GM12801 (cell line): ENCODE measurements around the gene IL11RA.

Experiments
- TF ChIP-seq, protein P1 (sequence below): IDR thresholded peaks from one replicate; pipeline ENCODE4 v1.5.1; 2011; ENCODE audit warnings: control low read depth; ENCODE audit not compliant: insufficient read length; ENCODE audit errors: extremely low read depth

IL11RA gene

DNA sequence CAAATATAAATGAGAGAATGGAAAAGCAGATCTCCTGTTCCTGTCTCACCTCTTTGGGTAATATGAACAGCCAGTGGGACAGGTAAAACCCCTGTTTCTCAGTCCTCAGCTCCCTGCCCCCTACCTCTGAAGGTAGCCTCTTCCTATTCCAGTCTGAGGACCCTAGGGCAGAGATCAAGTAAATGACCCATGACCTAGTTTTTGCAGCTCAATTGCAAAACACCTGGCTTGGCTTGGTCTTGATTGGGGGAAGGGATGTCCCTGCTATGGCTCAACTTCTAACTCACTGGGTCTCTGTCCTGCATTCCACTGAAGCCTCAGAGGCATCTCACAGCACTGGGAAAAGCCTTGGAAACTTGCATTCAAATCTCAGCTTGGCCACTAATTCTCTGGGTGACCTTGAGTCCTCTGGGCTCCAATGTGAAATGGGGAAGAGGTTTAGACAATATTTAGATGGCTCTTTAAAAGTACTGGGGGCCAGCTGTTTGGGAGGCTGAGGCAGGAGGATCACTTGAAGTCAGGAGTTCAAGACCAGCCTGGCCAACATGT, 7.1 kb upstream of the IL11RA start:
- TF ChIP-seq, protein P1, sequence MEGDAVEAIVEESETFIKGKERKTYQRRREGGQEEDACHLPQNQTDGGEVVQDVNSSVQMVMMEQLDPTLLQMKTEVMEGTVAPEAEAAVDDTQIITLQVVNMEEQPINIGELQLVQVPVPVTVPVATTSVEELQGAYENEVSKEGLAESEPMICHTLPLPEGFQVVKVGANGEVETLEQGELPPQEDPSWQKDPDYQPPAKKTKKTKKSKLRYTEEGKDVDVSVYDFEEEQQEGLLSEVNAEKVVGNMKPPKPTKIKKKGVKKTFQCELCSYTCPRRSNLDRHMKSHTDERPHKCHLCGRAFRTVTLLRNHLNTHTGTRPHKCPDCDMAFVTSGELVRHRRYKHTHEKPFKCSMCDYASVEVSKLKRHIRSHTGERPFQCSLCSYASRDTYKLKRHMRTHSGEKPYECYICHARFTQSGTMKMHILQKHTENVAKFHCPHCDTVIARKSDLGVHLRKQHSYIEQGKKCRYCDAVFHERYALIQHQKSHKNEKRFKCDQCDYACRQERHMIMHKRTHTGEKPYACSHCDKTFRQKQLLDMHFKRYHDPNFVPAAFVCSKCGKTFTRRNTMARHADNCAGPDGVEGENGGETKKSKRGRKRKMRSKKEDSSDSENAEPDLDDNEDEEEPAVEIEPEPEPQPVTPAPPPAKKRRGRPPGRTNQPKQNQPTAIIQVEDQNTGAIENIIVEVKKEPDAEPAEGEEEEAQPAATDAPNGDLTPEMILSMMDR: no peak

DNA sequence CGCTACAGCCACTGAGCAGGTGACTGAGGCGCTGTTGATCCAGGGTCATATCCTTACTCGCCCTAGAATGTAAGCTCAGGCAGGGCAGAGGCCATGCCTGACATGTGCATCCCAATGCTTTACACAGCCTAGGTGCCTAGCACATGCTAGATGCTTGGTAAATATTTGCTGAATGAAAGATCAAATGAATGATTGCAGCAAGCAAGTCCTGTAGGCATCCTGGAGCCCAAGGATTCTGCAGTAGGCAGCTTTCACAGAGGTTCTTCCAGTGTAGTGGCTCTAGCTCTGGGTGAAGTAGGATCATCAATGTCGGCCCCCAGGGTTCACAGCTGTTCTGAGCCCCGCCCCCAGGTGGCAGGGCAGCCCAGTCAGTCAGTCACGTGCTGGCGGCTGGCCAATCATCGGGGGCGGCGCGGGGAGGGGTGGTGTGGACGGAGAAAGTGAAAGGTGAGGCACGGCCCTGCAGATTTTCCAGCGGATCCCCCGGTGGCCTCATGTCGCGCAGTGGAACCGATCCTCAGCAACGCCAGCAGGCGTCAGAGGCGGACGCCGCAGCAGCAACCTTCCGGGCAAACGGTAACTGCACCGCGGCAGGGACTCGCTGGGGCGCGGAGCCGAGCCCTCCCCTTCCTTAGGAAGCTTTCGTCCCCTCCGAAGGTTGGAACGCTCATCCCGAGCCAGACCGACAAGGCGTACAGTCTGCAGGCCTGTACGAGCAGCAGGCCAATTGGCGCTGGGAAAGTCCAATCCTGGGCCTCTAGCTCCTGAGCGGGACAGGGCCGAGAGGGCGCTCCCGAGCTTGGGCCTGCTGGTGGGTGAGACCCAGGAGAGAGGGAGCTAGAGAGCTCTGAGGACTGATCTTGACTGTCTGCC, 5.5 kb upstream of the IL11RA start, which contains the start of gene GALT:
TSS of gene GALT (plus strand) at position 465 of the 873 bp plus-strand sequence. CDS start at position 495, 30 bp downstream.
- TF ChIP-seq, protein P1: no peak

- TF ChIP-seq, protein P1: no peak
These were observed 4.9 kb upstream of the IL11RA start for GRCh38 chr9:34647084-34647403.

DNA sequence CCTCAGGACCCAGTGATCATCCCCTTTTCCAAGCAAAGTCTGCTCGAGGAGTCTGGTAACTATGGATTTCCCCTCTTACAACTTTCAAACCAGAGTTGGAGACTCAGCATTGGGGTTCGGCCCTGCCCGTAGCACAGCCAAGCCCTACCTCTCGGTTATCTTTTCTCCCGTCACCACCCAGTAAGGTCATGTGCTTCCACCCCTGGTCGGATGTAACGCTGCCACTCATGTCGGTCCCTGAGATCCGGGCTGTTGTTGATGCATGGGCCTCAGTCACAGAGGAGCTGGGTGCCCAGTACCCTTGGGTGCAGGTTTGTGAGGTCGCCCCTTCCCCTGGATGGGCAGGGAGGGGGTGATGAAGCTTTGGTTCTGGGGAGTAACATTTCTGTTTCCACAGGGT, 4.3 kb upstream of the IL11RA start:
- TF ChIP-seq, protein P1: no peak

- TF ChIP-seq, protein P1: no peak
These were observed 3.3 kb upstream of the IL11RA start for GRCh38 chr9:34648673-34649072.

DNA sequence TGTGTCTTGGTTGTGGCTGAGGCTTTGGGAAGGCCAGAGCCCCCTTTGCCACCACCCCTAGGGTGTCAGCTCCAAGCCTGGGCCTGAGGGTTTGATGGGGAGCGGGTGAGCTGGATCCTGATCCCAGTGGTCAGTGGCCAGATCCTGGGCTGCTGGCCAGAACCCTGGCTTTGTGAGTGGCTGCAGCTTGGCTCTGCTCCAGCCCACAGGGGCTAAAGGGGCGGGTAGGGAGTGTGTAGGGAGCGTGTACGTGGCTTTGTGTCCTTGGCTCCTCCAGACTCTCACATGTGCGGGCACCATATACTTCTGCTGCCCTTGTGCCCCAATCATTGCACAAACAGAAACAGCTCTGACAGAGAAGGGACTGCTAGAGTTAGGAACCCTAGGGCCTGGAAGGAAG, 1.2 kb upstream of the IL11RA start:
- TF ChIP-seq, protein P1: no peak

DNA sequence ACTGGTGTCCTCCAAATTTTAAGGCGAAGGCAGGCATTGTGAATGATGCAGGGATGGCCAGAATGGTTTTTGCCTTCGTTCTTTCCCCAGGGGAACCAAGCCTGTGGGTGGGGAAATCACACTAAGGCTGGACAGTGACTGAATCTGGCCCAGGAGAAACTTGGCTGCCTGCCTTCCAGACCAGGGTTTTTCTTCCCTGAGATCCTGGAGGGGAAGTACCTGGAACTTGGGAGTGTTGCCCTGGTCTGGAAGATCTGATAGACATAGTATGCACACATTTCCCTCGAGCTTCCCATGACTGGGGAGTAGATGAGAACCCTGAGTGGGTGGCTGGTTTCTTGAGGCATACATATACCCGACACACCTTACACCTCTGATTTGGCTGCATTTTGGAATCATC, 664 bp upstream of the IL11RA start:
- TF ChIP-seq, protein P1: no peak
